ENCODE measurements around the gene CHST13.

- TF ChIP-seq EP300 (IDR thresholded peaks at IDR 0.05), result no peak
- TF ChIP-seq, protein P1, sequence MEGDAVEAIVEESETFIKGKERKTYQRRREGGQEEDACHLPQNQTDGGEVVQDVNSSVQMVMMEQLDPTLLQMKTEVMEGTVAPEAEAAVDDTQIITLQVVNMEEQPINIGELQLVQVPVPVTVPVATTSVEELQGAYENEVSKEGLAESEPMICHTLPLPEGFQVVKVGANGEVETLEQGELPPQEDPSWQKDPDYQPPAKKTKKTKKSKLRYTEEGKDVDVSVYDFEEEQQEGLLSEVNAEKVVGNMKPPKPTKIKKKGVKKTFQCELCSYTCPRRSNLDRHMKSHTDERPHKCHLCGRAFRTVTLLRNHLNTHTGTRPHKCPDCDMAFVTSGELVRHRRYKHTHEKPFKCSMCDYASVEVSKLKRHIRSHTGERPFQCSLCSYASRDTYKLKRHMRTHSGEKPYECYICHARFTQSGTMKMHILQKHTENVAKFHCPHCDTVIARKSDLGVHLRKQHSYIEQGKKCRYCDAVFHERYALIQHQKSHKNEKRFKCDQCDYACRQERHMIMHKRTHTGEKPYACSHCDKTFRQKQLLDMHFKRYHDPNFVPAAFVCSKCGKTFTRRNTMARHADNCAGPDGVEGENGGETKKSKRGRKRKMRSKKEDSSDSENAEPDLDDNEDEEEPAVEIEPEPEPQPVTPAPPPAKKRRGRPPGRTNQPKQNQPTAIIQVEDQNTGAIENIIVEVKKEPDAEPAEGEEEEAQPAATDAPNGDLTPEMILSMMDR (IDR thresholded peaks at IDR 0.05), result no peak
These were observed 29.5 kb downstream of the CHST13 start for GRCh38 chr3:126553284-126554084.

Measured in sigmoid colon (tissue), 4 donors.